ENCODE results near the gene ARHGAP23. TPM values are rescaled to one million over a fixed set of nuclear protein-coding genes. Genes with fewer than 3 reads are reported as not detected.

Gene ARHGAP23, protein sequence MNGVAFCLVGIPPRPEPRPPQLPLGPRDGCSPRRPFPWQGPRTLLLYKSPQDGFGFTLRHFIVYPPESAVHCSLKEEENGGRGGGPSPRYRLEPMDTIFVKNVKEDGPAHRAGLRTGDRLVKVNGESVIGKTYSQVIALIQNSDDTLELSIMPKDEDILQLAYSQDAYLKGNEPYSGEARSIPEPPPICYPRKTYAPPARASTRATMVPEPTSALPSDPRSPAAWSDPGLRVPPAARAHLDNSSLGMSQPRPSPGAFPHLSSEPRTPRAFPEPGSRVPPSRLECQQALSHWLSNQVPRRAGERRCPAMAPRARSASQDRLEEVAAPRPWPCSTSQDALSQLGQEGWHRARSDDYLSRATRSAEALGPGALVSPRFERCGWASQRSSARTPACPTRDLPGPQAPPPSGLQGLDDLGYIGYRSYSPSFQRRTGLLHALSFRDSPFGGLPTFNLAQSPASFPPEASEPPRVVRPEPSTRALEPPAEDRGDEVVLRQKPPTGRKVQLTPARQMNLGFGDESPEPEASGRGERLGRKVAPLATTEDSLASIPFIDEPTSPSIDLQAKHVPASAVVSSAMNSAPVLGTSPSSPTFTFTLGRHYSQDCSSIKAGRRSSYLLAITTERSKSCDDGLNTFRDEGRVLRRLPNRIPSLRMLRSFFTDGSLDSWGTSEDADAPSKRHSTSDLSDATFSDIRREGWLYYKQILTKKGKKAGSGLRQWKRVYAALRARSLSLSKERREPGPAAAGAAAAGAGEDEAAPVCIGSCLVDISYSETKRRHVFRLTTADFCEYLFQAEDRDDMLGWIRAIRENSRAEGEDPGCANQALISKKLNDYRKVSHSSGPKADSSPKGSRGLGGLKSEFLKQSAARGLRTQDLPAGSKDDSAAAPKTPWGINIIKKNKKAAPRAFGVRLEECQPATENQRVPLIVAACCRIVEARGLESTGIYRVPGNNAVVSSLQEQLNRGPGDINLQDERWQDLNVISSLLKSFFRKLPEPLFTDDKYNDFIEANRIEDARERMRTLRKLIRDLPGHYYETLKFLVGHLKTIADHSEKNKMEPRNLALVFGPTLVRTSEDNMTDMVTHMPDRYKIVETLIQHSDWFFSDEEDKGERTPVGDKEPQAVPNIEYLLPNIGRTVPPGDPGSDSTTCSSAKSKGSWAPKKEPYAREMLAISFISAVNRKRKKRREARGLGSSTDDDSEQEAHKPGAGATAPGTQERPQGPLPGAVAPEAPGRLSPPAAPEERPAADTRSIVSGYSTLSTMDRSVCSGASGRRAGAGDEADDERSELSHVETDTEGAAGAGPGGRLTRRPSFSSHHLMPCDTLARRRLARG (N-terminal part only)
- total RNA-seq: 10 to 100 TPM; 59.2 to 91.7 TPM
- 10 to 100 TPM; 18.3 to 19.2 TPM for polyA plus RNA-seq
- long read RNA-seq, donor 1, partial matches to known transcripts: 0 of 9 reads
- long read RNA-seq, donor 1, other reads (novel, unspliced or antisense): 9 of 9 reads
- long read RNA-seq, donor 2, partial matches to known transcripts: 14 of 14 reads
- long read RNA-seq, donor 2, other reads (novel, unspliced or antisense): 0 of 14 reads
- long read RNA-seq, donor 3, partial matches to known transcripts: 5 of 6 reads
- long read RNA-seq, donor 3, other reads (novel, unspliced or antisense): 0 of 6 reads
- long read RNA-seq, donor 4: 0 reads
- long read RNA-seq, donor 5, partial matches to known transcripts: 0 of 1 reads
- long read RNA-seq, donor 5, other reads (novel, unspliced or antisense): 0 of 1 reads

GRCh38 chr17:38428112-38428642 is at the start of gene ARHGAP23:
ARHGAP23 (plus strand) TSS chr17:38428464; CDS start chr17:38428486, 22 bp downstream.
- Histone ChIP-seq H3K27ac (ENCODE audit: low read depth in 1 of 2, low read length in 1 of 2) (peak within 1 kb of the TSS; percentile 85 to 98), H3K9ac (ENCODE audit: insufficient read depth in 1 of 2, low read length in 2 of 2) (peak within 1 kb of the TSS in 1 of 2 donors; percentile 83), H3K36me3 (ENCODE audit: control insufficient read depth in 4 of 4, insufficient read depth in 4 of 4, low read length in 4 of 4) (no peaks in the 10 kb centered on the region), H3K4me1 (ENCODE audit: control insufficient read depth in 5 of 5, insufficient read depth in 5 of 5, low read length in 5 of 5) (peaks cover 4 to 30% (median 10%) of the 10 kb centered on the region in 5 donors), H3K9me3 (ENCODE audit: control insufficient read depth in 4 of 4, insufficient read depth in 3 of 4, low read length in 3 of 4) (no peaks in the 10 kb centered on the region), H3K27me3 (ENCODE audit: control insufficient read depth in 3 of 3, insufficient read depth in 3 of 3, low read length in 2 of 3) (no peaks in the 10 kb centered on the region), H3K4me3 (peak within 1 kb of the TSS; percentile 78)
- TF ChIP-seq, protein P1, sequence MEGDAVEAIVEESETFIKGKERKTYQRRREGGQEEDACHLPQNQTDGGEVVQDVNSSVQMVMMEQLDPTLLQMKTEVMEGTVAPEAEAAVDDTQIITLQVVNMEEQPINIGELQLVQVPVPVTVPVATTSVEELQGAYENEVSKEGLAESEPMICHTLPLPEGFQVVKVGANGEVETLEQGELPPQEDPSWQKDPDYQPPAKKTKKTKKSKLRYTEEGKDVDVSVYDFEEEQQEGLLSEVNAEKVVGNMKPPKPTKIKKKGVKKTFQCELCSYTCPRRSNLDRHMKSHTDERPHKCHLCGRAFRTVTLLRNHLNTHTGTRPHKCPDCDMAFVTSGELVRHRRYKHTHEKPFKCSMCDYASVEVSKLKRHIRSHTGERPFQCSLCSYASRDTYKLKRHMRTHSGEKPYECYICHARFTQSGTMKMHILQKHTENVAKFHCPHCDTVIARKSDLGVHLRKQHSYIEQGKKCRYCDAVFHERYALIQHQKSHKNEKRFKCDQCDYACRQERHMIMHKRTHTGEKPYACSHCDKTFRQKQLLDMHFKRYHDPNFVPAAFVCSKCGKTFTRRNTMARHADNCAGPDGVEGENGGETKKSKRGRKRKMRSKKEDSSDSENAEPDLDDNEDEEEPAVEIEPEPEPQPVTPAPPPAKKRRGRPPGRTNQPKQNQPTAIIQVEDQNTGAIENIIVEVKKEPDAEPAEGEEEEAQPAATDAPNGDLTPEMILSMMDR (IDR thresholded peaks at IDR 0.05; ENCODE audit: control extremely low read depth, extremely low read depth): no peak
- 1% methylated on average over 23 to 45 of the region's 46 CpGs for WGBS, 2 donors
- ATAC-seq (ENCODE audit: insufficient read depth, low FRiP score): peak; percentile 71
- peak; percentile 60 to 70 (median 68) for DNase-seq

DNA sequence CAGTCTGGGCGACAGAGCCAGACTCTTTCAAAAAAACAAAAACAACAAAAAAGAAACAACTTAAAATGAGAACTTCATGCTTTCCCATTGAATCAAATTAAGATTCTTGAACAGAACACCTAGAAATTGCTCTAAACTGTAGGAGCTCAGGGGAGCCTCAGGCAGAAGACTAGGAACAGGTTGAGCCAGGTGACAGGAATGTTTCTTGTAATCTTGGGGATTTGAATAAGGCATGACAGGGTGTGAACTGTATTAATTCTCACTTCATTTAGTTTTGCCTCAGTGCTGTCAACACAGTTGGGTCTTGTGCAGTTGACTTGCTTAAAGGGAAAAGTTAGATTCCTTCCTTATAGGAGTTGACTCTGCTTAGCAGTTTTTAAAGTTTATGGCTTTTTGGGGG is 48.8 kb upstream of the ARHGAP23 start:
- Histone ChIP-seq H3K4me3 (no peak overlapping the region), H3K9ac (ENCODE audit: insufficient read depth in 1 of 2, low read length in 2 of 2) (no peak overlapping the region), H3K9me3 (ENCODE audit: control insufficient read depth in 4 of 4, insufficient read depth in 3 of 4, low read length in 3 of 4) (no peaks in the 10 kb centered on the region), H3K36me3 (ENCODE audit: control insufficient read depth in 4 of 4, insufficient read depth in 4 of 4, low read length in 4 of 4) (peaks cover 10 to 30% (median 27%) of the 10 kb centered on the region in 4 donors), H3K27ac (ENCODE audit: low read depth in 1 of 2, low read length in 1 of 2) (no peak overlapping the region), H3K27me3 (ENCODE audit: control insufficient read depth in 3 of 3, insufficient read depth in 3 of 3, low read length in 2 of 3) (no peaks in the 10 kb centered on the region), H3K4me1 (ENCODE audit: control insufficient read depth in 5 of 5, insufficient read depth in 5 of 5, low read length in 5 of 5) (no peaks in the 10 kb centered on the region)
- TF ChIP-seq, protein P1 (IDR thresholded peaks at IDR 0.05; ENCODE audit: control extremely low read depth, extremely low read depth): no peak
- no peak for ATAC-seq (ENCODE audit: insufficient read depth, low FRiP score)
- DNase-seq: no peak
- 44 to 85% methylated on average over 1 of the region's 1 CpG for WGBS, 2 donors

- H3K4me3 ChIP-seq: no peak overlapping the region
- ATAC-seq (ENCODE audit: insufficient read depth, low FRiP score) (no peak), DNase-seq (no peak)
- H3K9ac ChIP-seq (ENCODE audit: insufficient read depth in 1 of 2, low read length in 2 of 2): no peak overlapping the region
- H3K9me3 ChIP-seq (ENCODE audit: control insufficient read depth in 4 of 4, insufficient read depth in 3 of 4, low read length in 3 of 4): no peaks in the 10 kb centered on the region
- peaks cover 0 to 1% (median 0%) of the 10 kb centered on the region in 5 donors for H3K4me1 ChIP-seq (ENCODE audit: control insufficient read depth in 5 of 5, insufficient read depth in 5 of 5, low read length in 5 of 5)
- H3K27me3 ChIP-seq (ENCODE audit: control insufficient read depth in 3 of 3, insufficient read depth in 3 of 3, low read length in 2 of 3): no peaks in the 10 kb centered on the region
- 95 to 96% methylated on average over 4 of the region's 4 CpGs for WGBS, 2 donors
- H3K36me3 ChIP-seq (ENCODE audit: control insufficient read depth in 4 of 4, insufficient read depth in 4 of 4, low read length in 4 of 4): peaks cover 21 to 37% (median 29%) of the 10 kb centered on the region in 4 donors
- TF ChIP-seq, protein P1 (IDR thresholded peaks at IDR 0.05; ENCODE audit: control extremely low read depth, extremely low read depth): no peak
- H3K27ac ChIP-seq (ENCODE audit: low read depth in 1 of 2, low read length in 1 of 2): no peak overlapping the region
Observed at GRCh38 chr17:38395090-38395489, 33.2 kb upstream of the ARHGAP23 start.
